CD1c-positive myeloid dendritic cell (primary cell): ENCODE data around the gene APBB2.

Experiments
- DNase-seq: peaks from one replicate; pipeline ENCODE4 v3.0.0-alpha.2; 2016; ENCODE audit errors: extremely low spot score

APBB2 gene

DNA sequence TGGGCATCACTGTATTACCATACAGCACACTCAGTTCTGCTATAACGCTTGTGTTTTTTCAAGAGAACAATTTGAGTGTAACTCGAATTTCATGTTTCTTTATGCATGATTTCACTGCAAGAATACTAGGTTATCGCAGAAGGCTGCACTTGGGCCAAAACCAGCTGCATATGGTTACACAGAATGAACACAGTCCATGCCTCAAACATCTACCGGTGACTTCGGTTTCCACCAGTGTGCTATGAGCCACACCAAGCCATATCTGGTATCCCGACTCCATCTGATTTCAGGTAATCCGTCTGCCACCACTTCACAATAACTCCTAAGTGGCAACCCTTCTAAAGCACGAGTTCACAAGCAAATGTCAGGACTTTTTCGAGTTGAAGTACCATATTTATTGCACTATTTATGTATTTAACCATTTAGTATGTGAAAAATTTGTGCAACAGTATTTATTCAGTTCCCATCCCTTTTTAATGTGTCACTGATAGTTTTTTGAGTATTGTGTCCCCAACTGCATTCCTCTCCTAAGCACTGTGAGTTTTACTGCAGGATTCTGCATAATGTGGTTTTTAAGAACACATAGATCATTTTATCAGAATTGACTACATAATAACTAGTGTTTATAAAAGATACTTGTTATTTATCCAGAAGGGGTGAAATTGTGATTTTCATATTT, 111.8 kb downstream of the APBB2 start:
- DNase-seq: no peak

- no peak for DNase-seq
These were observed 116.0 kb downstream of the APBB2 start for GRCh38 chr4:41098093-41099048.

- no peak for DNase-seq
These were observed 118.4 kb downstream of the APBB2 start for GRCh38 chr4:41095973-41096372.

DNA sequence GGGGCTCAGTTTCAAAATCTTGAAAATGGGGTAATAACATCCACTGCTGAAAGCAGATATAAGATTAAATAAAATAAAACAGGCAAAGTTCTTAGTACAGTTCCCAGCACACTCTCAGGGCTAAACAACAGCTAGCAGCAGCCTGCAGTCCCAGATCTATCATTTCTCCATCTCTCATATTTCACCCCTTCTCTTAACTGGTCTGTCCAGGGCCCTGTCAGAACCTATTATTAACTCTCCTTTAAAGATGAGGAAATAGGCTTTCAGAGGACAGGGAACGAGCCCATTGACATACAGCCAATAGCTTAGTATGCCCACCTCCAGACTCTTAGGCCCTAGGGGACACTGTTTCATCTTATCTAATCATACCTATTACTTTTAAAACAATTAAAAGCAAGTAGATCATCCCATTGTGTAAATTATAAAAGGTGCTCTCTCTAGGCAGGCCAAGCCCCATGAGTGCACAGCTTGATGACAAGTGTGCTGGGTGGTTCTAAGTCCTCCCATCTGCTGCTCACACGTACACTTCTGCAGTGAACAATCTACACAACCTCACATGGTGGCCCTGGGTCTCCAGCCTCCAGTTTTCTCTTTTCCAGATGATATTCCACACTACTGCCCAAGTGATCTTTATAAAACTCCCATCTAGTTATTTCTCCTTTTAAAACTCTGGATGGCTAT, 119.0 kb downstream of the APBB2 start:
- no peak for DNase-seq

DNA sequence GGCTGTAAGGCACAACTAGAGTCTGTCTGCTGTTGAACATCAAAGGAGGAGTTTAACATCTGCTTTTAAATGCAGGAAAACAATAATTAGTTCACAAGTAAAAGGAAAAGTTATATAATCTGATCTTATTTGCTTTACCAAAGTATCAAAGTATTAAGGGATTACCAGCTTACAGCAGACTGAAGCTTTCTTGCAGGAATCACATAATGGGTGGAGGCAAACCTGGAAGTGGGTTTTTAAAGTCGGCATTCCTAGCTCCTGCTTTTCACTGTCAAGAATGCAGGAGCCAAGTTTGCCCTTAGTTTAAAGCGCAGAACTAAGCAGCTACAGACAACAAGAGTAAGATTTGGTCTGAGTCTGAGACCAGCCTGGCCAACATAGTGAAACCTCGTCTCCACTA, 122.2 kb downstream of the APBB2 start:
- DNase-seq: no peak

DNA sequence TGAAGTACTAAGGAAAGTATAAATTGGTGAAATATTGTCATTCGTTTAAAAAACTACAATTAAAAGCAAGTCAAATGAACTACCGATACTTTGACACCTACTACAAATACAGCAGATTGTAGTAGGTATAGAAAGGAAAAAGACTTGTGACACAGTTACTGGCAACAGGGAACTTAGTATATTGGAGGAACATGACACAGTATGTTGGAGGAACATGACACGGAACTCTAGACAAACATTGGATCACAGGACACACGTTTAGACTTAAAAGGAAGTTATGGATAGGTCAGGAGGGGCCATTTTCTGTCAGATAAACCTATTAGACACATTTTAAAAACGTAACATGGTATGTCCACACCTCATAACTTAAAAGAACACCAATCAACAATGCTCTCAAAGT, 132.5 kb downstream of the APBB2 start:
- no peak for DNase-seq

DNA sequence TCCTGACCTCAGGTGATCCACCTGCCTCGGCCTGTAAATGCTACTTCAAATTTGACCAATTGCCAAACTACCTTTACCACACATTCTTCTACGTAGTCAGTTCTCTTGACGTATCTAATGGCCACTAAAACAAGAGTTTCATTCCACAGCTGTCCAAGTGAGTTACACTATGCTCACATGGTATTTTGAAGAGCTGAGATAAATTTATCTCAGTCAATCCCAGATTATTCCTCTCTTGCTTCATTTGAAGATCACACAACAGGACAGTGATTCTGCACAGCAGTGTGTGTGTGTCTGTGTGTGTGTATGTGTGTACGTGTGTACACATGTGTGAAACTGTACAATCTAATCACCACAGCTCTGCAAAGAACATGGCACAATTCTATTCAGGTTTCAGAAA, 133.4 kb downstream of the APBB2 start:
- DNase-seq: no peak

GRCh38 chr4:41079881-41080560, 134.3 kb downstream of the APBB2 start:
- no peak for DNase-seq

DNA sequence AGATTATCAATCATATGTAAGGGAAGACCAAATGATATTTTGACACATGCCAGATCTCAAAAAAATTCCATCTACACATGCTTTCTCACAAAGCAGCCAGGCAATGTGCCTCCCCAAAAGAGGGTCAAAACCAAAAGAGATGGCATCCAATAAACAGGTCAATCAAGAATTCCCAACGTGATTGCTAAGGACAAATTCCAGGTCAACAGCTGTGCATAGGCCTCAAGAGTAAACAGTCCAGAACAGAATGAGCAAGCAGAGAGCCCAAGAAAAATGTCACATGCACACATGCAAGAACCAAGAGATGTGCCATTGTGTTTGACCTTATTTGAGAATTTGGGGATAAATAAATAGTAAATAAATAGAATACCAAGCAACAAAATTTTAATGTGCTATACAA, 136.7 kb downstream of the APBB2 start:
- no peak for DNase-seq

DNA sequence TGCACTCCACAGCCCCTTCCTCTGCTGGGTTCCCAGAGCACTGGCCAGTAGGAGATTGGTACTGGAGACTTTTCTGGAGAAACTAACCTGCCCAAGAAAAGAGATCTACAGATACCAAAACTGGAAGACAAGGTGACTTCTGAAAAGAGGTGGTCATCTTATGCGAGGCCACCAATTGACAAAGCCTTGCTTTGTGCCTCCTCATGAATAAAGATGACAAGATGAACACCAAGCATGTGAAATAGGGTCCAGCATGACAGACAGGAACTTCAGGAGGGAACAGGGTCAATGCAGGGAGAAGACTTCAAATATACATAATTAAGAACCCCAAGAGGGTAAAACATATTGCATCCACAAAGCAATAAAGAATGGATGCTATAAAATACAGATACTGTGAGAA, 137.9 kb downstream of the APBB2 start:
- DNase-seq: no peak

GRCh38 chr4:41074215-41074614, 140.1 kb downstream of the APBB2 start:
- no peak for DNase-seq

DNA sequence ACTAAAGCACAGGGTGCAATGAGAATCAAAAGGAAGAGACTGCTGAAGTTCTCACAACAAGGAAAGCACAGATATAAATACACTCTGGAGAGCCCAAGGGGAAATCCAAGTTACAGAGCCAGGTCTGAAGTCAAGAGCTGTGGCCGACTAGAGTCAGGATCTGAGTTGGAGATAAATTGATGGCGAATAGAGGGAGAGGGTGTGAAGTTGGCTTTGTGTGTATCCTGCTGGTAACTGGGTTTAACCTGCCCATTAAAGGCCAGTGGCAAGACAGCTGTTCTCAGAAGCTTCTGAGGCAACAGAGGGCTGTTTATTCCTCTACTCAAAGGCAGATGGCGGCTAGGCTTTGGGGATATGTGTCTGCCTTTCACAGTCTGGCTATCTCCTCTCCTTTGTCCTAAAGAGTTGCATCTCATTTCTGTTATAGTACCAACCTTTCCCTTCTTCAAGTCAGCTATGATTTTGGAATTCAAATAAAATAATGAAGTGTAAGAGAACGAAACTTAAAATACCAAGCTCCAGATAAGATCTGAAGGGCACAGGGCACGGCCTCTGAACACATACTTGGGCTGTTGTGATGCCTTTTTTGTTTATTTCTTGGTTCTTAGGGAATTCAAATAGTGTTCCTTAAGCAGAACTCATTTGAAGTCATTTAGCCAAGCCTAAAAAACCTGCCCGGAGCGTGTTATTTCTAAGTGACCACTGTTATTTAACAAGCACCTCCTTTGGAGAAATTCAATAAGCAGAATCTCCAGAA, 142.1 kb downstream of the APBB2 start:
- no peak for DNase-seq

- DNase-seq: no peak
These were observed 143.6 kb downstream of the APBB2 start for GRCh38 chr4:41070516-41071281.

DNA sequence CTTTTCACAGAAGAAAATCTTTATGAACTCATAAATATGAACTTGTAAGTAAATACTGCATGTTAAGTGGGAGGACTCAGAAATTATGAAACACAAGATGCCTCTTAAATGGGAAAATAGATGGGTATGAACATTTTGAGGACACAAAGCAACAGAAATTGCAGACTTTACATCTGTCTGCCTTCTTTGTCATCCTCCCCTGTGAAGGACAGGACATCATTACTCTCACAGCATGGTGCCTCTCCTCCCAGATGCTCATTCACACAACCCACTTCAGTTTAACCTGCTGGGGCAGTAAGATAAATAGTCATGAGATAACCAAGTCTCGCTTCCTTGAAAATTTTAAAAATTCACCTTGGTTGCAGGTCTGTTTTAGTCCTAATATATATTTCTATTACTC, 144.5 kb downstream of the APBB2 start:
- DNase-seq: no peak

GRCh38 chr4:41069257-41069656, 145.1 kb downstream of the APBB2 start:
- DNase-seq: no peak

GRCh38 chr4:41067369-41067768, 147.0 kb downstream of the APBB2 start:
- DNase-seq: no peak

- no peak for DNase-seq
These were observed 148.3 kb downstream of the APBB2 start for GRCh38 chr4:41066049-41066448.

DNA sequence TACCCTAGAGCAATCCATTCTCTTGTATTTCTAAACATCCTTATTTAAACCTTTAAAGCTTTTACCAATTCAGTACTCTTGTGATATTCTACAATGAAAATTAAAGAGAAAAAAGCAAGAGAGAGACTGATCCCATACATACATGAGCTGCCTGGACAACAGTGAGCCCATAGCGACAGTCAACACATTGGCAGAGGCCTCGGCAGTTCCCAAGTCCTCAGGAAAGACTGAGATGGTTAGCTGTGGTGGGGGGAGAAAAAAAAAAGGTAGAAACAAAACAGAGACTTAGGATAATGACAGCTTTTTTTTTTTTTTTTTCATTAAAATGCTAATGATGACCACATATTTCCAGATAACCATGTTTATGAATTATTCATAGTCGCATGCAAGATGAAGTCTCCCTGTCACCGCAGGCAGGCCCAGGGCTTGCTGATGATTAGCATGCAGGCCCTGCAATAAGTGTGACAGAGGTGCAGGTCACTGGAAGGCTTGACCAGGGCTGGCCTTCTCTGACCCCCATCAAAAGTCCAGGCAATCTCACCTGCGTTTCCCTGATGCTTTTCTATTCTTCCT, 148.8 kb downstream of the APBB2 start:
- DNase-seq: no peak

DNA sequence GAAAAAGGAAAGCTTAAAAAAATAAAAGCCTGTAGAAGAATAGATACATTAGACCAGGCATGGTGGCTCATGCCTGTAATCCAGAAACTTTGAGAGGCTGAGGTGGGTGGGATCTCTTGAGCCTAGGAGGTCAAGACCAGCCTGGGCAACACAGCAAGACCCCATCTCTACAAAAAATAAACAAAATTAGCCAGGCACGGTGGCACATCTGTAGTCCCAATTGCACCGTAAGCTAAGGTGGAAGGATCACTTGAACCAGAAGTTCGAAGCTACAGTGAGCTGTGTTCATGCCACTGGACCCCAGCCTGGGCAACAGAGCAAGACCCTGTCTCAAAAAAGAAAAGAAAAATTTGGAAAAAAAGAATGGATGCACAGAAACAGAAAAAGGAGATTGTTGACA, 149.4 kb downstream of the APBB2 start:
- no peak for DNase-seq
